Upper lobe of left lung (tissue), 6 donors: ENCODE measurements around the gene ASB18. TPM values are rescaled to one million over a fixed set of nuclear protein-coding genes. Genes with fewer than 3 reads are reported as not detected.

Experiments used
- ATAC-seq, 2 donors: fragments of 200-7000 bp; cut with Tn5 transposase; one replicate each; pipeline ENCODE4 v1.9.1; 2022; ENCODE audit warnings: mild to moderate bottlenecking in 2 of 2, moderate library complexity in 2 of 2; ENCODE audit not compliant: low FRiP score in 2 of 2
- DNase-seq, 2 donors: peaks; one replicate each; pipeline ENCODE4 v3.0.0-alpha.2; 2019 to 2020
- H3K27ac ChIP-seq, 4 donors: fragments of 200-600 bp; sonication (generic); one replicate each; pipeline ENCODE4 v1.5.1; 2016 to 2019
- H3K27me3 ChIP-seq, 4 donors: fragments of 200-600 bp; sonication (generic); one replicate each; pipeline ENCODE4 v1.5.1; 2017 to 2019
- H3K36me3 ChIP-seq, 4 donors: fragments of 200-600 bp; sonication (generic); one replicate each; pipeline ENCODE4 v1.5.1; 2016 to 2019
- H3K4me1 ChIP-seq, 4 donors: fragments of 200-600 bp; sonication (generic); one replicate each; pipeline ENCODE4 v1.5.1; 2018 to 2019
- H3K4me3 ChIP-seq, 4 donors: fragments of 200-600 bp; sonication (generic); one replicate each; pipeline ENCODE4 v1.5.1; 2017 to 2019; ENCODE audit warnings: mild to moderate bottlenecking in 2 of 4, moderate library complexity in 1 of 4
- H3K9me3 ChIP-seq, 4 donors: fragments of 200-600 bp; sonication (generic); one replicate each; pipeline ENCODE4 v1.5.1; 2018 to 2019
- EP300 ChIP-seq, 4 donors: sonication (generic); formaldehyde crosslinking; IDR thresholded peaks; one replicate each; pipeline ENCODE4 v1.5.1; 2017; ENCODE audit warnings: antibody characterized with exemption in 4 of 4, control low read depth in 2 of 4
- POLR2A ChIP-seq, 4 donors: fragments of 450-650 bp; IDR thresholded peaks; one replicate each; pipeline ENCODE4 v1.5.1; 2016 to 2017; ENCODE audit warnings: antibody characterized with exemption in 4 of 4, mild to moderate bottlenecking in 2 of 4
- POLR2AphosphoS5 ChIP-seq, 2 donors: sonication (generic); formaldehyde crosslinking; IDR thresholded peaks; one replicate each; pipeline ENCODE4 v1.5.1; 2017; ENCODE audit warnings: antibody characterized with exemption in 2 of 2
- WGBS, 2 donors: methylation state at CpG; one replicate each; pipeline ENCODE4 v1.1.5; 2017 to 2018; 5-methylcytosine and 5-hydroxymethylcytosine counted together
- total RNA-seq, 6 donors: library from RNA; depleted of rRNA in 4 of 6; stranded (reverse); fragments of >200 nt in 4 of 6; gene quantifications; one replicate each; pipeline versions ENCODE4 v1.1.0 to v1.2.1, GENCODE V29; 2016 to 2021
- TF ChIP-seq, protein P1 (sequence below), 6 experiments: fragments of 450-650 bp in 4 of 6; fragments of 200-600 bp in 2 of 6; sonication (generic) in 2 of 6; IDR thresholded peaks; one replicate each; pipeline ENCODE4 v1.5.1; 2016 to 2019; ENCODE audit warnings: antibody characterized with exemption in 6 of 6
- donor health status: DM: no; HTN: no; CAD: no; lungs with moderate emphysema.
- donor health status: DM: no; HTN: yes; CAD: no; lungs with severe emphysema.

ASB18 gene
- total RNA-seq, 6 donors from 2014 or later, result not detected

DNA sequence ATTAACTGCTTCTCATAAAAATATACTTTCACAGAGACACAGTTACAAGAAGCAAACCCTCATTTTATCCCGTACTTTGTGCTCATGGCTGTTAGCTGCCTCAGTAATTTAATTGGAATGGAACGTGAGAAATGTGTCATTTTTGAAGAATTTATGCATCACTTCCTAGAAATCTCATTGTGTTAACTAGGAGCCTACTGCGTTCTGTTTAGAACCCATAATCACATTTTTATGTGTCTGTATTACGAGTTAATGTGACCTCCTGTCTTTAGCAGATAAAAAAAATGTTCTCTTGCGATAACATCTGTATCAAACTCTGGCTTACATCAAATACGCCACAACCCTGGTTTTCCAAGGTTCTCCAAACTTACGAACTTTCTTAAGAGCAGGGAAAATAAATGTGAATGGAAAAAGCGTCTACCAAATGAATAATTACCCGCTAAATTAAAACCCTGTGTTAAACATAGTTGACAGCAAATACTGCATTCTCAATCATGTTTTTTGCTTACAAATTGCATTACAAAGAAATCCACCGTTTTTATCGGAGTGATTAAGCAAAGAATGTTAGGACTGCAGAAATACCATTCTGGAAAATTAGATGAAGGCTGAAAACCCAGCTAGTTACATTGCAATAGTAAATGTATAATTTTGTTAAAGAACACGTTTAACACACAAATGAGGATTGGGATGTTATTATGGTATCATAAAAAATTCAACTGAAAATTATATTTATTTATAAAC is 84.0 kb downstream of the ASB18 start:
- Histone ChIP-seq H3K4me1 (peaks cover 17 to 25% (median 21%) of the 10 kb centered on the region in 4 donors), H3K36me3 (no peaks in the 10 kb centered on the region), H3K4me3 (no peak overlapping the region), H3K27ac (no peak overlapping the region), H3K9me3 (no peaks in the 10 kb centered on the region), H3K27me3 (peaks cover 0 to 46% (median 25%) of the 10 kb centered on the region in 4 donors)
- ATAC-seq (no peak), DNase-seq (no peak)
- WGBS, 2 donors, result 25% methylated on average over 12 of the region's 12 CpGs
- TF ChIP-seq POLR2AphosphoS5 (IDR thresholded peaks at IDR 0.05) (no peak), EP300 (IDR thresholded peaks at IDR 0.05) (no peak), POLR2A (IDR thresholded peaks at IDR 0.05) (no peak)
- TF ChIP-seq, protein P1, sequence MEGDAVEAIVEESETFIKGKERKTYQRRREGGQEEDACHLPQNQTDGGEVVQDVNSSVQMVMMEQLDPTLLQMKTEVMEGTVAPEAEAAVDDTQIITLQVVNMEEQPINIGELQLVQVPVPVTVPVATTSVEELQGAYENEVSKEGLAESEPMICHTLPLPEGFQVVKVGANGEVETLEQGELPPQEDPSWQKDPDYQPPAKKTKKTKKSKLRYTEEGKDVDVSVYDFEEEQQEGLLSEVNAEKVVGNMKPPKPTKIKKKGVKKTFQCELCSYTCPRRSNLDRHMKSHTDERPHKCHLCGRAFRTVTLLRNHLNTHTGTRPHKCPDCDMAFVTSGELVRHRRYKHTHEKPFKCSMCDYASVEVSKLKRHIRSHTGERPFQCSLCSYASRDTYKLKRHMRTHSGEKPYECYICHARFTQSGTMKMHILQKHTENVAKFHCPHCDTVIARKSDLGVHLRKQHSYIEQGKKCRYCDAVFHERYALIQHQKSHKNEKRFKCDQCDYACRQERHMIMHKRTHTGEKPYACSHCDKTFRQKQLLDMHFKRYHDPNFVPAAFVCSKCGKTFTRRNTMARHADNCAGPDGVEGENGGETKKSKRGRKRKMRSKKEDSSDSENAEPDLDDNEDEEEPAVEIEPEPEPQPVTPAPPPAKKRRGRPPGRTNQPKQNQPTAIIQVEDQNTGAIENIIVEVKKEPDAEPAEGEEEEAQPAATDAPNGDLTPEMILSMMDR (IDR thresholded peaks at IDR 0.05), result no peak

GRCh38 chr2:236179236-236180075 is 84.8 kb downstream of the ASB18 start:
- Histone ChIP-seq H3K4me3 (no peak overlapping the region), H3K36me3 (no peaks in the 10 kb centered on the region), H3K27ac (no peak overlapping the region), H3K27me3 (peaks cover 0 to 50% (median 28%) of the 10 kb centered on the region in 4 donors), H3K9me3 (no peaks in the 10 kb centered on the region), H3K4me1 (peaks cover 17 to 25% (median 21%) of the 10 kb centered on the region in 4 donors)
- WGBS, 2 donors, result 9 to 10% methylated on average over 44 to 51 of the region's 59 CpGs
- ATAC-seq (no peak), DNase-seq (peak in 1 of 2 donors; percentile 81)
- TF ChIP-seq POLR2A (IDR thresholded peaks at IDR 0.05) (no peak), POLR2AphosphoS5 (IDR thresholded peaks at IDR 0.05) (no peak), EP300 (IDR thresholded peaks at IDR 0.05) (no peak)
- TF ChIP-seq, protein P1 (IDR thresholded peaks at IDR 0.05), result no peak

DNA sequence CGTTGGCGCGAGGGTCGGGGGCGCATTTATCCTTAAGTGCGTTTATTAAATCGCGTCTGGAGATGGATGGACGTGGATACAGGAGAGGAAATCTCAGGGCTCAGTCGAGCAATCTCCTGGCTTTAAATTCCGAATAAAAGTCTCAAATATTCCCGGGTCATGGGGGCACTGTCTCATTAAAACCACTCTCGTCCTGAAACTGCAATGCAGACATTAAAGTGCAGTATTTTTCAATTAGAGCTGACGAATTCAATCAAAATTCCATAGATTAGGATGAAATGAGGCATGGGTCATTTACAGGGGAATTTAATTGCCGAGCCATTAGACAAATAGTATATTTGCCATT is 85.3 kb downstream of the ASB18 start:
- Histone ChIP-seq H3K4me1 (peaks cover 17 to 25% (median 21%) of the 10 kb centered on the region in 4 donors), H3K9me3 (no peaks in the 10 kb centered on the region), H3K4me3 (peak overlapping the region in 2 of 4 donors; percentile 11 to 22), H3K36me3 (no peaks in the 10 kb centered on the region), H3K27ac (no peak overlapping the region), H3K27me3 (peaks cover 0 to 56% (median 30%) of the 10 kb centered on the region in 4 donors)
- DNase-seq, result no peak
- no peak for ATAC-seq
- TF ChIP-seq EP300 (IDR thresholded peaks at IDR 0.05) (no peak), POLR2AphosphoS5 (IDR thresholded peaks at IDR 0.05) (no peak), POLR2A (IDR thresholded peaks at IDR 0.05) (no peak)
- TF ChIP-seq, protein P1 (IDR thresholded peaks at IDR 0.05), result no peak
- WGBS, 2 donors, result 8 to 9% methylated on average over 6 to 15 of the region's 15 CpGs

DNA sequence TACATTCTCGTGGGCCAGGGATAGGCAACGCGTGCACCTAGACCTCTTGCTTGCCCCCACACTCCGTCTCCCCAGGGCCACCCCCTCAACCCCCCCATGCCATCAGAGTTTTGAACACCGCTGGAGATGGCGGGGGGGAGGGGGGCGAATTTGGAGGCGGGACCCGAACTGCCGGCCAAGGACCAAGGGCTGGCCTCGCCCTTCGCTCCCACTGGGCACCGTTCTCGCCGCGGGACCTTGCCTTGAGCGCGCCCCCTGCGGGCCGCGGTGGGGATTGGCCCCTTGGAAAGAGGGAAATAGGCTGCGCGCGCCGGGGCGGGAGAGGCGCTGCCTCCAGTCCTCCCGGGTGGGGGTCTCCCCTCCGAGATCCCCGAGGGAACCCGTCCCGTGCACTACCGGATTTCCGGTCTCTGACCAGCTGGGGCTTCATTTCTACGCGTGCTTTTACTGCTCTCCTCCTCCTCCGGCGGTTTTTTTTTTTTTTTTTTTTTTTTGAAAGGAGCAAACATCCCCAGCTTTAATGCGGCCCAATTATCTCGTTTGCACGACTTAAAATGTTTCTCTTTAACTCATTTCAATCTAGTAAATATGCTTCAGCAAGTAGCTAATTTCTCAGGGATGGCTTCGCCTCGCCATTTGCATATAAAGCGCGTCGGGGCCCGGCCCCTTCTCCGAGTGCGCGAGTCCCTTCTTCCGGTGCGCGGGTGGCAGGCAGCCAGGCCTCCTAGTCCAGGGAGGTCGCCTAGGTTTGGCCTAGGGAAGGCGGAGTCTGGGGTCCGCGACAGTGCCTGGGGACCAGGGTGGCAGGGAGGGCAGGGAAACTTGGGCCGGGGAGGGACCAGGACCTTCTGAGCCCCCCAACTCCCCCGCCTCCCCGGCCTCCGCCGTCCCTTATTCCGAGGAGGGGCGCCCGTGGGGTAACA is 86.0 kb downstream of the ASB18 start:
- Histone ChIP-seq H3K36me3 (no peaks in the 10 kb centered on the region), H3K27ac (no peak overlapping the region), H3K4me3 (peak overlapping the region in 3 of 4 donors; percentile 11 to 37 (median 22)), H3K9me3 (no peaks in the 10 kb centered on the region), H3K4me1 (peaks cover 17 to 27% (median 21%) of the 10 kb centered on the region in 4 donors), H3K27me3 (peaks cover 0 to 62% (median 34%) of the 10 kb centered on the region in 4 donors)
- no peak for TF ChIP-seq POLR2A (IDR thresholded peaks at IDR 0.05)
- TF ChIP-seq, protein P1 (IDR thresholded peaks at IDR 0.05), result peak; percentile 35 to 75 (median 62)
- no peak for TF ChIP-seq POLR2AphosphoS5 (IDR thresholded peaks at IDR 0.05)
- no peak for TF ChIP-seq EP300 (IDR thresholded peaks at IDR 0.05)
- DNase-seq (peak; percentile 35 to 93), ATAC-seq (peak; percentile 50 to 75)
- WGBS, 2 donors, result 5 to 7% methylated on average over 38 to 54 of the region's 65 CpGs
